SU-DHL-6 (cell line): ENCODE data around the gene PPTC7.

Experiments
- H2AFZ ChIP-seq: fragments of 200-600 bp; sonication (generic); 2 replicates; pipeline ENCODE4 v1.6.1; 2014; ENCODE audit warnings: low read depth, mild to moderate bottlenecking, moderate library complexity, mixed read lengths, antibody characterized with exemption, low read length; ENCODE audit not compliant: severe bottlenecking
- H3F3A ChIP-seq: fragments of 200-600 bp; shearing (Covaris generic); 2 replicates; pipeline ENCODE4 v1.6.0; 2016; ENCODE audit warnings: antibody characterized with exemption, mild to moderate bottlenecking; ENCODE audit not compliant: insufficient read depth
- H3K27ac ChIP-seq: fragments of 200-600 bp; sonication (generic); 2 replicates; pipeline ENCODE4 v1.5.1; 2016; ENCODE audit warnings: low read depth, mild to moderate bottlenecking, low read length, moderate library complexity, mixed read lengths
- H3K27me3 ChIP-seq: fragments of 200-600 bp; sonication (generic), shearing (Covaris generic); 2 replicates; pipeline ENCODE4 v1.6.0; 2014; ENCODE audit warnings: mild to moderate bottlenecking, low read length
- H3K36me3 ChIP-seq: fragments of 200-600 bp; sonication (generic); 2 replicates; pipeline ENCODE4 v1.6.1; 2014; ENCODE audit warnings: mild to moderate bottlenecking, low read length, mixed read lengths
- H3K4me2 ChIP-seq: fragments of 300-600, 200-600 bp; shearing (Covaris generic), sonication (generic); 2 replicates; pipeline ENCODE4 v1.6.0; 2014; ENCODE audit warnings: low read length, low read depth, mild to moderate bottlenecking; ENCODE audit not compliant: poor library complexity, severe bottlenecking
- H3K4me3 ChIP-seq: fragments of 200-600 bp; sonication (generic); 2 replicates; pipeline ENCODE4 v1.5.1; 2014; ENCODE audit warnings: antibody characterized with exemption, low read length, mild to moderate bottlenecking, mixed read lengths; ENCODE audit not compliant: insufficient read depth, poor library complexity, severe bottlenecking
- H3K79me2 ChIP-seq: fragments of 200-600 bp; sonication (generic); 2 replicates; pipeline ENCODE4 v1.6.1; 2014; ENCODE audit warnings: mild to moderate bottlenecking, low read length, moderate library complexity; ENCODE audit not compliant: insufficient read depth
- H3K9ac ChIP-seq: fragments of 200-600 bp; sonication (generic); 2 replicates; pipeline ENCODE4 v1.7.0; 2014; ENCODE audit warnings: mild to moderate bottlenecking, low read length
- H3K9me2 ChIP-seq: fragments of 200-600 bp; sonication (generic); replicated peaks from 2 replicates; pipeline ENCODE4 v1.6.1; 2014; ENCODE audit warnings: low read length; ENCODE audit not compliant: insufficient read depth
- H3K9me3 ChIP-seq: fragments of 200-600 bp; sonication (generic); 2 replicates; pipeline ENCODE4 v1.6.1; 2014; ENCODE audit warnings: low read length, mixed read lengths; ENCODE audit not compliant: insufficient read depth
- H4K20me1 ChIP-seq: fragments of 200-600 bp; sonication (generic); 2 replicates; pipeline ENCODE4 v1.6.1; 2014; ENCODE audit warnings: low read depth, mild to moderate bottlenecking, antibody characterized with exemption, low read length, moderate library complexity, mixed read lengths
- EZH2phosphoT487 ChIP-seq: fragments of 200-600 bp; sonication (generic), shearing (Covaris generic); conservative IDR thresholded peaks from 2 replicates; pipeline ENCODE4 v1.6.1; 2018; ENCODE audit warnings: mild to moderate bottlenecking, antibody characterized with exemption, low read length, moderate library complexity, mixed read lengths
- TF ChIP-seq, protein P1 (sequence below): fragments of 200-600 bp; sonication (generic); IDR thresholded peaks from one replicate; pipeline ENCODE4 v1.5.1; 2017; ENCODE audit warnings: antibody characterized with exemption, mild to moderate bottlenecking, low read length, moderate library complexity; ENCODE audit not compliant: insufficient read depth, poor library complexity, severe bottlenecking

PPTC7 gene

DNA sequence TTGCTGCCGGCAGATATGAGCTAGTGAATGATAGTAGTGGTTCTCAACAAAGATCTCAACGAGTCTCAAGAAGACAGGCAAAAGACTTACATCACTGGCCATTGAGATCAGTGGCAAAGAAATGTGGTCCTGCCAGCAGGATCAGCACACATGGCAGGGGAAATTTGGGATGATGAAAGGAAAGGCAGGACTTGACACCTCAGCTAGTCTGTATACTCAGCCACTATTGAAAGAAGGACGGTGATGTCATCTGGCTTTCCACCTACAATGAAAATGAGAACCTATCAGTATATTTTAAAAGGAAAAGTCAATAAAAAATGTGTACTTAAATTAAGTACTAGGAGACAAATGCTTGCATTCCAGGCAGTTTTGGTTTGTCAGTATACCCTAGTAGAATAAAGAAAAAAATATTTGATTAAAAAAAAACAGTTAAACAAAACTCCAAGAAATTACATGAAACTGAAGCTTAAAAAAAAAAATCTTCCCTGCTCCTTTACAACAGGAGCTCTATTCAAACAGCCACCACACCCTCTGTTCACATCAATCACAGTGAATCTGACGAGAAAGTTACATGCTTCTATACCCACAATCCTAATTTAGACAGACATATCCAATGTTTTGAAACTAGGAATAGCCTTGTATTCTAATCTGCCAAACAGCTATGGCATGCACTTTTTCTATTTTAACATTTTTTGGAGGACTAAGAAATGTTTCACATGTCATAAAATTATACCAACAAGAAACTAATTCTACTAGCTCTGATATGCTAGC lies 46.1 kb downstream of the PPTC7 start:
- no peaks in the 10 kb centered on the region for H3F3A ChIP-seq
- H3K9me2 ChIP-seq = no peaks in the 10 kb centered on the region
- H3K79me2 ChIP-seq = no peaks in the 10 kb centered on the region
- no peak overlapping the region for H3K27ac ChIP-seq
- no peaks in the 10 kb centered on the region for H4K20me1 ChIP-seq
- H3K36me3 ChIP-seq = peaks cover 19% of the 10 kb centered on the region
- no peaks in the 10 kb centered on the region for H3K27me3 ChIP-seq
- TF ChIP-seq EZH2phosphoT487 = no peak
- TF ChIP-seq, protein P1, sequence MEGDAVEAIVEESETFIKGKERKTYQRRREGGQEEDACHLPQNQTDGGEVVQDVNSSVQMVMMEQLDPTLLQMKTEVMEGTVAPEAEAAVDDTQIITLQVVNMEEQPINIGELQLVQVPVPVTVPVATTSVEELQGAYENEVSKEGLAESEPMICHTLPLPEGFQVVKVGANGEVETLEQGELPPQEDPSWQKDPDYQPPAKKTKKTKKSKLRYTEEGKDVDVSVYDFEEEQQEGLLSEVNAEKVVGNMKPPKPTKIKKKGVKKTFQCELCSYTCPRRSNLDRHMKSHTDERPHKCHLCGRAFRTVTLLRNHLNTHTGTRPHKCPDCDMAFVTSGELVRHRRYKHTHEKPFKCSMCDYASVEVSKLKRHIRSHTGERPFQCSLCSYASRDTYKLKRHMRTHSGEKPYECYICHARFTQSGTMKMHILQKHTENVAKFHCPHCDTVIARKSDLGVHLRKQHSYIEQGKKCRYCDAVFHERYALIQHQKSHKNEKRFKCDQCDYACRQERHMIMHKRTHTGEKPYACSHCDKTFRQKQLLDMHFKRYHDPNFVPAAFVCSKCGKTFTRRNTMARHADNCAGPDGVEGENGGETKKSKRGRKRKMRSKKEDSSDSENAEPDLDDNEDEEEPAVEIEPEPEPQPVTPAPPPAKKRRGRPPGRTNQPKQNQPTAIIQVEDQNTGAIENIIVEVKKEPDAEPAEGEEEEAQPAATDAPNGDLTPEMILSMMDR = no peak
- H2AFZ ChIP-seq = no peak overlapping the region
- no peak overlapping the region for H3K4me2 ChIP-seq
- H3K9ac ChIP-seq = no peak overlapping the region
- no peak overlapping the region for H3K4me3 ChIP-seq
- no peaks in the 10 kb centered on the region for H3K9me3 ChIP-seq

DNA sequence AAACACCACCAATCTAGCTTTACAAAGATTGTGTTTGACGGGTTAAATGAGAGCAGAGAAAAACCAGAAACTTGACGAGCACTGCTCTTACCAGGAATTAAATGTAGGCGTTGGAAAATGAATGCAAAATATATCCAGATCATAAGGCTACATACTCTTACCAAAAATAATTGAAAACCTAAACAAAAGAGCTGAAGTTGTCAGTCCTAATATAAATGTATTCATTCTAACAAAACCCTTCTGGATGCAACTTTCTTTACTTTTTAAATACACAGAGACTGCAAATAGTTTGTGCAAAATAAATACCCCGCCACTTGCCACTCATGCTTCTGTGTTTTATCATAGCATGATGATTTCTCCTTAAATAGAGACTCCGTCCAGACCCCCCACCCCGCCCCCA lies 48.3 kb downstream of the PPTC7 start:
- H2AFZ ChIP-seq = no peak overlapping the region
- H4K20me1 ChIP-seq = no peaks in the 10 kb centered on the region
- 0 out of 2 replicates have a peak, but pooled peaks cover 2% of the 10 kb centered on the region for H3F3A ChIP-seq
- H3K79me2 ChIP-seq = no peaks in the 10 kb centered on the region
- no peak overlapping the region for H3K9ac ChIP-seq
- TF ChIP-seq, protein P1 = no peak
- no peak for TF ChIP-seq EZH2phosphoT487
- H3K9me3 ChIP-seq = no peaks in the 10 kb centered on the region
- no peak overlapping the region for H3K27ac ChIP-seq
- H3K4me3 ChIP-seq = no peak overlapping the region
- H3K4me2 ChIP-seq = no peak overlapping the region
- no peaks in the 10 kb centered on the region for H3K9me2 ChIP-seq
- H3K27me3 ChIP-seq = no peaks in the 10 kb centered on the region
- H3K36me3 ChIP-seq = peaks cover 19% of the 10 kb centered on the region

DNA sequence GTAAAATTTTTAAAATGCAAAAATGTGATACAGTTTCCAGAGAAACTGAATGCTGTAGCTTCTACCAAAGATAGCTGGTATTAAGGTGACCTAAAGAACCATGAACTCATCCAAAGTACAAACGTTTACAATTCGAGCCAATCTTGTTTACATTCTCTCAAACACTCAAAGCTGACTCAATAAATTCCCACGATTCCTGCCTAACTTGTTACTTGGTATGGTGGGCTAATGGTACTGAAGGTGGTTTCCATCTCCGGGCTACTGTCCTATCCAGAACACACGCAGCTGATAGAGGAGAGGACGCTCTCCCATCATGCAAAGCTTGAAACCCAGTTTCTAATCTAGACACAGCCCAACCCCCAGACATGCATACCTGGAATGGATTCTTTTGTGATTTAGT lies 49.5 kb downstream of the PPTC7 start:
- Histone ChIP-seq H4K20me1 (no peaks in the 10 kb centered on the region), H3K9me2 (no peaks in the 10 kb centered on the region), H3K4me3 (no peak overlapping the region), H3K79me2 (no peaks in the 10 kb centered on the region), H3K36me3 (peaks cover 13% of the 10 kb centered on the region), H3K9ac (no peak overlapping the region), H3K9me3 (no peaks in the 10 kb centered on the region), H3F3A (0 out of 2 replicates have a peak, but pooled peaks cover 2% of the 10 kb centered on the region), H3K27me3 (no peaks in the 10 kb centered on the region), H3K4me2 (no peak overlapping the region), H2AFZ (no peak overlapping the region), H3K27ac (no peak overlapping the region)
- no peak for TF ChIP-seq EZH2phosphoT487
- TF ChIP-seq, protein P1 = no peak
